NCI-H128 (cell line): ENCODE data around the gene OGFOD2.
"Not testable (repeated sequence)": the region's sequence is repeated elsewhere in the genome, so short reads cannot be mapped to it uniquely, and the experiment has no call there.

Source experiments
- DNase-seq: peaks from one replicate; lab custom pipeline; 2025; ENCODE audit not compliant: unreplicated experiment; lab: John Stamatoyannopoulos, UW

Gene OGFOD2

GRCh38 chr12:122974892-122975789 lies at the start of gene OGFOD2:
Gene OGFOD2, plus strand, starts transcription at chr12:122975244. Its CDS starts 8 bp downstream, at chr12:122975252.
- peak; percentile 72 for DNase-seq

DNA sequence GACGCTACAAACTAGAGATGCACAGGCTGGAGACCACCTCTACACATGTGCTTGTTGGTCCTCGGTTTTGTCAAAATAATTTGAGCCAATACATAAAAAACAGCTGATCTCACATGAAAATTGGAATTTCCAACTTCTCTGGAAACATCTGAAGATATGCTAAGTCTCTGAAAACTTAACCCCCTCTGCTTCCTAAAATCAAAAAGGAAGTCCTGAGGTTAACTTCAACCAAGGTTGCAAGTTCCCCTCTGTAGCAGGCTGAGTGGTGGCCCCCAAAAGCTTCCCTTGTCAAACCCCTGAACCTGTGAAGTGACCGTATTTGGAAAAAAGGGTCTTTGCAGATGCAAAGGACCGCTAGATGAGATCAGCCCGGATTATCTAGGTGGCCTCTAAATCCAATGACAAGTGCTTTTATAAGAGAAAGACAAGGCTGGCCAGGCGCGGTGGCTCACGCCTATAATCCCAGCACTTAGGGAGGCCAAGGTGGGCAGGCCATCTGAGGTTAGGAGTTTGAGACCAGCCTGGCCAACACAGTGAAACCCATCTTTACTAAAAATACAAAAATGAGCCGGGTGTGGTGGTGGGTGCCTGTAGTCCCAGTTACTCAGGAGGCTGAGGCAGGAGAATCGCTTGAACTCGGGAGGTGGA lies 47.2 kb upstream of the OGFOD2 start:
- DNase-seq = no peak

DNA sequence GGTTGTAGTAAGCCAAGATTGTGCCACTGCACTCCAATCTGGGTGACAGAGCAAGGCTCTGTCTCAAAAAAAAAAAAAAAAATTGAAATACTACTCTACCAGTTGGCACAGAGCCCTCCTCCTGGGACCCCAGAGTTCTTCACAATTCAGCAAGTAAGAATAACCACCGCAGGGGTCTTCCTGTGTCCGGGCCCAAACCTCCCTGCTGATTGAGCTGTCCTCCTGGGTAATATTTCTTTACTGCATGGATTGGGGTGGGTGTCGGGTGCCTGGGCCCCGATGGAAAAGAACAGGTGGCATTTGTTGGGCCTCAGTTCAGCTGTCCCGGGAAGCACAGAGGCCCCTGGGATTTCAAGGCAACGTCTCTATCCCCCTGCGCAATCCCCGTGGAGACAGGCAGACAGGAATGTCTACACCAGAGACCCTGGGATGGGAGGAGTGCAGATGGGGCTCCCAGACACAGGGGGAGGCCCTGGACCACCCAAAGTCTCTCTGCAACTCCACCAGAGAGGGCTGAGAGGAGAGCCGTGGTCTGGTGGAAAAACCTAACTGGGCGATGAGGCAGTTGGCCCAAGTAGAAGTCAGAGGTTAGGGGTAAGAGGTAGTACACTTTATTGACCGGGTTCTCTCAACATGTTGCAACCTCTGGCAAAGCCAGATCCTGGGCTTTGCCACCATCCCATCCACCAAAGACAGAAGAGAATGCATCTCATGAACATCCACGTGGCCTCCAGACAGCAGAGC lies 46.5 kb upstream of the OGFOD2 start:
- DNase-seq = no peak

DNA sequence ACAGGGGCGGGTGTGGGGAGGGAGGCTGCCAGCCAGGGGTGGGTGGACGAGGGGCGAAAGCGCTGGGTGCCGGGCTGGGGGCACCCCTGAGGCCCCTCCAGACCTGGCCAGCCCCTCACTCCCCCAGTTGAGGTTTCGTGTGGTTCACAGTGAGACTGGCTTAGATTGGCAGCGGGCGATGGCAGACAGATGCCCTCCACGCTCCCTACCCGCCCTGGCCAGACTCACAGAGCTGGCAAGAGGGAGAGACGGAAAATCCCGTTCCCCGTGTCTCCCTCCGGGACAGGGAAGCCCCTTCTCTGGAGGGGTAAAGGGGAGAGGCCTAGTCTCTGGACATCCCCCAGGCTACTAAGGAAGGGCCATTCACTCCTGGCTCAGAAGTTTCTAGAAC lies 45.9 kb upstream of the OGFOD2 start:
- no peak for DNase-seq

GRCh38 chr12:122929812-122930211 lies 45.2 kb upstream of the OGFOD2 start:
- DNase-seq = no peak

DNA sequence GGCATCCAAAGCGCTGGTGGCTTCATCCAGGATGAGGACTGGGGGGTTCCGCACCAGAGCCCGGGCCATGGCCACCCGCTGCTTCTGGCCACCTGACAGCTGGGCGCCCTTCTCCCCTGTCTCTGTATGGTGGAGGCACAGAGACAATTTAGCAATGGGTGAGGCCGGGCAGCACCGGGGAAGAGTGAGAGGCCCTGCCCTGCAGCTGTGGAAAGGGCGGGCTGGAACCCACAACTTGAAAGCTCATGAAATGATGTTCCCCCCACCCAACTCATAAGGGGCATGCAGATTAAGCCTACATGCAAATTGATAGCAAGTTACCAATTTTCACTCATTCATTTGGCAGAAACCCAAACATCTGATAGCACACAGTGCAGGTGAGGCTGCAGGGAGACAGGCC lies 42.8 kb upstream of the OGFOD2 start:
- no peak for DNase-seq

DNA sequence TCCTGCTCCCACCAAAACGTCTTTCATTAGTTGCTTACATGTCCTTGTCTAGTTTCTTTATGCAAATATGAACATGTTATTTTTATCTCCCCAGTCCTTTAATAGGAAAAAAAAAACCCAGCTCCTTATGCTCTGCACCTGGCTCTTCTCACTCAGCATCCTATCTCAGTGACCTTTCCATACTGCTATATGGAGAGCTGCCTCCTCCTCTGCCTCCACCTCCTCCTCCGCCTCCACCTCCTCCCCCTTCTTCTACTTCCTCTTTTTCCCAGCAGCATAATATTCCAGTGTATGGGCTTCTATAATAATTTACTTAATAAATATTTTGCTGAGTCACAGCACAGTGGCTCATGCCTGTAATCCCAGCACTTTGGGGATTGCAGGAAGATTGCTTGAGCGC lies 40.3 kb upstream of the OGFOD2 start:
- no peak for DNase-seq

- no peak for DNase-seq
These were observed 39.7 kb upstream of the OGFOD2 start for GRCh38 chr12:122935318-122935717.

DNA sequence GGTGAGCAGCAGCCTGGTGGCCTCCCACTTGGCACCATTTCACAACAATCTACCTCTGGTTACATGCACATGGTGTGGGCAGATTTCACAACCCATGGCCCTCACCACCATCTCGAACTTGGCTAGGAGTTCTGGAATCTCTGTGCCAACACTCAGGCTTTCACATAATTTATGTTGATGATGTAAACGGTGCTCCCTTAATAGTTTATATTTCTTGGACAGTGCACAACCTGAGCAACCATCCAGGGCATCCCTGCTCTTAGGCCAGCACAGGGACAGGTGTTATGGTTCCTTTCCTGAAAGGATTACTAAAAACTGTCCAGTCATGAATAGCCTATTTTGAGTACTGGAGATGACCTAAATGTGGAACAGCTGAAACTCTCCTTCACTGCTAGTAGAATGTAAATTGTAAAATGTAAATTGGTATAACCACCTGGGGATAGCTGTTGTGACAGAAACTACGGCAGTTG lies 37.4 kb upstream of the OGFOD2 start:
- DNase-seq = no peak

DNA sequence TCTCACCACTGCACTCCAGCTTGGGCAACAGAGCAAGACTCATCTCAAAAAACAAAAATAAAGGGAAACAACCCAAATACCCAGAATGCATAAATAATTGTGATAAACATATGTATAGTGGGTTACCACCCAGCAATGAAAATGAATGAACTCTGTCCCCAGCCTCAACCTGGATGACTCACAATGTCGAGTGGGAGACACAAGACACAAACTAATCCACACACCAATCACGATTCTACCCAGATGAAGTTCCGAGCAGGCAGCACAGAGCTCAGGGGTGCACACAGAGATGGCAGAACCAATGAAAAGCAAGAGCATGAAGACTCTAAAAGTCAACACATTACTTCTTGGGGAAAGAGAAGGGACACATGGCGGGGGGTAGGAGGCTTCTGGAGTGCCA lies 35.9 kb upstream of the OGFOD2 start:
- DNase-seq = no peak

- DNase-seq = not testable (repeated sequence)
These were observed 33.7 kb upstream of the OGFOD2 start for GRCh38 chr12:122941351-122941750.

DNA sequence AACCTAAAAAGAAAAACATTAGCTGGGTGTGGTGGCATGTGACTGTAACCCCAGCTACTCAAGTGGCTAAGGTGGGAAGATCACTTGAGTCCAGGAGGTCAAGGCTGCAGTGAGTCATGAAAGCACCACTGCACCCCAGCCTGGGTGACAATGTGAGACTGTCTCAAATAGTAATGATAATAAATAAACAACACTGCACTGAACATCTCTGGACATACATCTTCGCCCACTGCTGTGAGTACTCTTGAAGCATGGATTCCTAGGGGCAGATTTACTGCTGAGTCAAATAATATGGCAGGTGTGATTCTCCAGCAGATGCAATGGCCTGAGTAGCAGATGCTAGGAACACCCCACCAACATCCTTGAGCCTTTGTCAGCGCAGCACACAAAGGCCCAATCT lies 32.4 kb upstream of the OGFOD2 start:
- no peak for DNase-seq

GRCh38 chr12:122943196-122943595 lies 31.8 kb upstream of the OGFOD2 start:
- DNase-seq = no peak

- DNase-seq = no peak
These were observed 30.1 kb upstream of the OGFOD2 start for GRCh38 chr12:122944605-122945592.

GRCh38 chr12:122946690-122947341 lies 28.2 kb upstream of the OGFOD2 start:
- DNase-seq = no peak

GRCh38 chr12:122947352-122947792 lies 27.7 kb upstream of the OGFOD2 start:
- DNase-seq = no peak

- DNase-seq = no peak
These were observed 26.4 kb upstream of the OGFOD2 start for GRCh38 chr12:122948605-122949004.

DNA sequence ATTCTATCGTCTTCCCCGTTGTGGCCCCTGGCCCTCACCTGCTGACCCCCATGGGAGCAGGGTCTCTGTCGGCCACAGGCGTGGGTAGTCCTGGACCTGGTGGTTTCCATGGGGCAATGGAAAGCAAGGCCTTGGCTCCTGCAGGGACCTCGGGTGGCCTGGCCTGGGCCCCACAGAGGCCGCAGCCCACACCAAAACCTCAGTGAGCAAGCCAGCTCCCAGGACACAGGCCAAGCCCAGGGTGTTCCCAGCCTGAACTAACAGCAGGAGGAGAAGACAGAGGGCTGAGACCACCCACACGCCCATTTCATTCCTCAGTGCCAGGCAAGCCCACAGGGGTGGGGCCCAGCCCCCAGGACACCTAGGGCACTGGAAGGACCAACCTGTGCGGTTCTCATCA lies 25.6 kb upstream of the OGFOD2 start:
- DNase-seq = no peak

DNA sequence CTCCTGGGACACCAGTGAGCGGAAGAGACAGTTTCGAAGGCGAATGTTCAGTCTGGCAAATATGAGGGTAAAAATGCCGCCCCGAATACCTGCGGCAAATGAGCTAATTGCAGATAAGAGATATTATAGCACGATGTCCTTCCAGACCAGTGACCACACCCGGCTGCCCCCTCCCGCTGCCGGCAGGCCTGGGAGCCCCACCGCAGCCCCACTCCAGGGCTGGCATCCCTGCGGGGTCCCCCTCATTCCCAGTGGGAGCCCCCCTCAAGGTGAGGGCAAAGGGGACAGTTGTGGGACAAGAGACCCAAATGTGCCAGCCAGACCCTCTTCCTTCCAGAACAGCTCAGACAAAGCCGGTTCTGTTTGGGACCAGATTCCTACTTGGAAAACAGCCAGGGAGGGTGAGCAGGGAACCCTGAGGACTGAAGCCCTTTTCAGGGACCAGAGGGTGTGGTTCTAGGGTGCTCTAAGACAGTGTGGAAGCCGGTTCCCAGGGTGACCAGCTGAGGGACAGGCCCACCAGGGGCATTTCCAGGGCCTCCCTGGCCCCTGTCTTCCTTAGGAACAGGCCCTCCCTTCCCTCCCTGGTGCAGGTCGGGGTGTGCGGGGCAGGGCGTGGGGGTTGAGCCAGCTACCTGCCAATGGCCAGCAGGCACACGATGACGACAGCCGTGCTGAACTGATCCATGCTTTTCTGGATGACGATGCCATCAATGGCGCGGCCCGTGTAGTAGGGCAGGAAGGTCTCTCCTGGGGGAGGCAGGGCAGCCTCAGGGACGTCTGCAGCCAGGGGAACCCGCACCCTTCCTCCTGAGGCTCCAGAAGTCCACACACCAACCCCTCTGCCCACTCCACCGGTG lies 25.0 kb upstream of the OGFOD2 start:
- DNase-seq = no peak
